Measurements from ENCODE around the gene APOA5. TPM values are rescaled to one million over a fixed set of nuclear protein-coding genes. Genes with fewer than 3 reads are reported as not detected.
A peak's percentile ranks its signal among the peaks of the same experiment; 100 is the strongest.

The APOA5 gene
- total RNA-seq = not detected
- long read RNA-seq = 0 reads

- intact Hi-C loops (cut with micrococcal nuclease) = loop anchor here (5.0 kb wide), 1 partner anchor 436 kb away; no protein-coding TSS in a partner anchor
- Histone ChIP-seq H3K36me3 (no peaks in the 10 kb centered on the region), H3K27me3 (ENCODE audit: low read depth) (no peaks in the 10 kb centered on the region), H3K4me3 (peak within 1 kb of the TSS; percentile 32), H3K9me3 (replicated peaks) (no peaks in the 10 kb centered on the region), H3K4me1 (peaks cover 27% of the 10 kb centered on the region), H3K27ac (replicated peaks) (no peak within 1 kb of the TSS)
- no peak for TF ChIP-seq CTCF (IDR thresholded peaks at IDR 0.05; ENCODE audit: borderline replicate concordance)
- no peak for DNase-seq
Observed at GRCh38 chr11:116791813-116792143, at the start of gene APOA5. Gene APOA5, minus strand, starts transcription at chr11:116791879. Its CDS starts 19 bp downstream, at chr11:116791860.

- H3K27ac ChIP-seq (replicated peaks) = no peak overlapping the region
- peaks cover 27% of the 10 kb centered on the region for H3K36me3 ChIP-seq
- no peaks in the 10 kb centered on the region for H3K27me3 ChIP-seq (ENCODE audit: low read depth)
- DNase-seq = no peak
- peaks cover 42% of the 10 kb centered on the region for H3K4me1 ChIP-seq
- no peaks in the 10 kb centered on the region for H3K9me3 ChIP-seq (replicated peaks)
- intact Hi-C loops (cut with micrococcal nuclease) = no loop called here
- TF ChIP-seq CTCF (IDR thresholded peaks at IDR 0.05; ENCODE audit: borderline replicate concordance) = no peak
- H3K4me3 ChIP-seq = no peak overlapping the region
Observed at GRCh38 chr11:116840746-116841296, 49.1 kb upstream of the APOA5 start.

DNA sequence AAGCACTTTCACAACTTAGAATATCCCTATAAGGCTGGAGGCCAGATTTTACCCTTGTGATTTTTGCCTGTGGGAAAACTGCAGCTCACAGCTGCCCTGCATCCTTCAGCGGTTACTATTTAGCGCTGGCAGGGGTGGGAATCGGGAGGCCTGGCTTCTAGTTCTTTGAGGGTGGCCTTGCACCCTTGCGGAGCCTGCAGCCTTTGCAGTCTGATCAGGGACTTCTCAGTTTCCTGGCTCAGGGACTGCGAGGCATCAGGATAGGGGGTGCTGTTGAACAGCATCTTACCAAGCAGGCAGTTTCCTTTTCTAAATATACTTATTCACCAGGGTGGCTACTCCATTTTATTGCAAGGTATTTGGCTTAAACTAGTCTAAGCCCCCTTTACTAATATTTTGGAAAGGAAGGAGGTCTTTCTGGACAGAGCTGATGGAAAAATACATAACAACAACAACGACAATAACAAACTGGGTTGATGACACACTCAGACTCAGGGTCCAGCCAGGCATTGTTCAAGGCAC, 48.6 kb upstream of the APOA5 start:
- H3K27ac ChIP-seq (replicated peaks) = no peak overlapping the region
- peaks cover 42% of the 10 kb centered on the region for H3K4me1 ChIP-seq
- no peak for DNase-seq
- H3K36me3 ChIP-seq = peaks cover 22% of the 10 kb centered on the region
- intact Hi-C loops (cut with micrococcal nuclease) = no loop called here
- TF ChIP-seq CTCF (IDR thresholded peaks at IDR 0.05; ENCODE audit: borderline replicate concordance) = peak; percentile 21
- H3K9me3 ChIP-seq (replicated peaks) = no peaks in the 10 kb centered on the region
- no peak overlapping the region for H3K4me3 ChIP-seq
- H3K27me3 ChIP-seq (ENCODE audit: low read depth) = no peaks in the 10 kb centered on the region

DNA sequence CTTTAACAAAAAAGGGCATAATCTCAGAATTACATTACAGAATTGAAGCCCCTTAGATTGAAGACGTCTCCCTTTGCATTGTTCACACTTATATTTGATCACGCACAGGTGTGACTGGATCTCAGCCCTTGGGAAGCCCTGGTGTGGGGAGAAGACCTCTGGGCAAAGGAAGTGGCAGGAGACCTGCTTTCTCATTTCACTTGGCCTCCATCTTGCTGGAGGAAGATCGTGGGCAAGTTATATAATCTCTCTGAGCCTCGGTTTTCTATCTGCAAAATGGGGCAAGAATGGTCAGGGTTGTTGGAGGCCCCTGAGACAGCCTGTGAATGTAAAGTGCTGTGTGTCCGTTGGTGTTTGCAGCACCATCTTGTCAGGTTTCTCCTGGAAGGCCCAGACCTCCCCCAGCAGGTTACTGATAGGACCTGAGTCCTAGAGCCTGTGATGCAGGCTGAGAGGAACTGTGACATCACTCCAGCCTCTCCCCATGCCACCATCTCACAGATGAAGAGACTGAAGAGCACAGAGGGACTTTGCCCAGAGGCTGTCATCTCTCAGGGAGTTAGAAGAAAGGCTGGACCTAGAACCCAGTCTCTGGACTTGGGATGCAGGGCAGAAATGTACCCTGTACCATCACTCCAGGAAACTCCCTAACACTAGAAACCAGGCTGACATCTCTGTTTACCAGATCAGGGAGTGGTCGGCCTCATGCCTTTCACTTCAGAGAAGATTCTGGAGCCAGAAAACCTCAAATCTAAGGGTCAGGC, 46.8 kb upstream of the APOA5 start:
- Histone ChIP-seq H3K4me3 (no peak overlapping the region), H3K27ac (replicated peaks) (no peak overlapping the region), H3K4me1 (peaks cover 42% of the 10 kb centered on the region), H3K9me3 (replicated peaks) (no peaks in the 10 kb centered on the region), H3K27me3 (ENCODE audit: low read depth) (no peaks in the 10 kb centered on the region), H3K36me3 (peaks cover 8% of the 10 kb centered on the region)
- DNase-seq = no peak
- intact Hi-C loops (cut with micrococcal nuclease) = no loop called here
- no peak for TF ChIP-seq CTCF (IDR thresholded peaks at IDR 0.05; ENCODE audit: borderline replicate concordance)

DNA sequence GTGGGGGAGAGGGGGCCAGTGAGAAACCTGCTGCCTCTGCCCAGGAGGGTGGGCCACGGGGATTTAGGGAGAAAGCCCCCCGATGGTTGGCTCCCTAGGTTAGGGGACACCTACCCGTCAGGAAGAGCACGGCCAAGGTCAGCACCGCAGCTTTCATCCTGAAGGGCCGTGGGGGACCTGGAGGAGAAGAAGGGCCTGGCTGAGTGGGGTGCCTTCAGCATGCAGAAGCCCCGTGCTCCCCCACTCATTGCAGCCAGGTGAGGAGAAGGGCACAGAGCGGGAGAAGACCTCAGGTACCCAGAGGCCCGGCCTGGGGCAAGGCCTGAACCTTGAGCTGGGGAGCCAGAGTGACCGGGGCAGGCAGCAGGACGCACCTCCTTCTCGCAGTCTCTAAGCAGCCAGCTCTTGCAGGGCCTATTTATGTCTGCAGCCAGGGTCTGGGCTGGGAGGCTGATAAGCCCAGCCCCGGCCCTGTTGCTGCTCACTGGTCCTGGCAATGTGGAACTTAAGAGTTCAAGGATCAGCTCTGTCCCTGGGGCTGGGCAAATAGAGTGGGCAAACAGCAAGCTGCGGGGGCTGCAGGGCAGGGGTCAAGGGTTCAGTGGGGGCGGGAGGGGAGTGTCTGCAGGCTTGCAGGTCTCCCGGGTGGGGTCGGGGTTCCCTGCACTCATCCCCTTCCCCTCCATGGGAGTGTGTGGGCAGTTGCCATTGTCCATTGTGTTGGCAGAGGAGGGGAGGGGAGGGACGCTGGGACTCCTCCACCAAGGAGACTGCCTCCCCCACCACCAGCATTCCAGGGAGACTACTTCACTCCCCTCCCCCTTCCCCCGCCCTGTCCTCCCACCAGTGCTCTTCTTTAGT, 45.8 kb upstream of the APOA5 start, which contains the start of gene APOA1:
TSS of gene APOA1 (minus strand) at position 392 of the 861 bp plus-strand sequence. CDS start at position 157, 235 bp downstream.
- intact Hi-C loops (cut with micrococcal nuclease) = no loop called here
- no peaks in the 10 kb centered on the region for H3K9me3 ChIP-seq (replicated peaks)
- no peak for TF ChIP-seq CTCF (IDR thresholded peaks at IDR 0.05; ENCODE audit: borderline replicate concordance)
- no peak for DNase-seq
- peak within 1 kb of the TSS; percentile 84 for H3K27ac ChIP-seq (replicated peaks)
- H3K4me1 ChIP-seq = peaks cover 42% of the 10 kb centered on the region
- no peaks in the 10 kb centered on the region for H3K36me3 ChIP-seq
- H3K4me3 ChIP-seq = peak within 1 kb of the TSS; percentile 59
- no peaks in the 10 kb centered on the region for H3K27me3 ChIP-seq (ENCODE audit: low read depth)

Measured in left ventricle myocardium inferior (tissue), 1 donor.